NCI-H2227 treated with DMSO at 0.1 percent for 48 hours (cell line): ENCODE results near the gene KANK4.
"Not testable (repeated sequence)": the region's sequence is repeated elsewhere in the genome, so short reads cannot be mapped to it uniquely, and the experiment has no call there.

Source experiments
- DNase-seq: peaks from one replicate; lab custom pipeline; 2025; lab: John Stamatoyannopoulos, UW

KANK4 gene

GRCh38 chr1:62271134-62271533 is 48.1 kb downstream of the KANK4 start:
- DNase-seq, result peak; percentile 63

GRCh38 chr1:62269851-62270495 is 49.3 kb downstream of the KANK4 start:
- no peak for DNase-seq

GRCh38 chr1:62269439-62269838 is 49.8 kb downstream of the KANK4 start:
- DNase-seq, result no peak

GRCh38 chr1:62268315-62268714 is 50.9 kb downstream of the KANK4 start:
- DNase-seq, result no peak

- DNase-seq, result no peak
Observed at GRCh38 chr1:62265956-62266935, 53.0 kb downstream of the KANK4 start.

GRCh38 chr1:62263814-62264353 is 55.4 kb downstream of the KANK4 start:
- DNase-seq, result no peak

GRCh38 chr1:62263006-62263813 is 56.0 kb downstream of the KANK4 start:
- no peak for DNase-seq

- no peak for DNase-seq
Observed at GRCh38 chr1:62260688-62261087, 58.5 kb downstream of the KANK4 start.

GRCh38 chr1:62259551-62259950 is 59.7 kb downstream of the KANK4 start:
- no peak for DNase-seq

- no peak for DNase-seq
Observed at GRCh38 chr1:62250126-62250726, 69.0 kb downstream of the KANK4 start.

- DNase-seq, result peak; percentile 31
Observed at GRCh38 chr1:62247391-62248168, 71.7 kb downstream of the KANK4 start.

GRCh38 chr1:62245201-62245600 is 74.0 kb downstream of the KANK4 start:
- DNase-seq, result no peak

- not testable (repeated sequence) for DNase-seq
Observed at GRCh38 chr1:62244380-62244779, 74.9 kb downstream of the KANK4 start.

GRCh38 chr1:62241371-62242131 is 77.7 kb downstream of the KANK4 start:
- no peak for DNase-seq

GRCh38 chr1:62240651-62241370 is 78.4 kb downstream of the KANK4 start:
- no peak for DNase-seq

GRCh38 chr1:62239652-62240403 is 79.4 kb downstream of the KANK4 start:
- not testable (repeated sequence) for DNase-seq

- DNase-seq, result no peak
Observed at GRCh38 chr1:62238507-62238906, 80.7 kb downstream of the KANK4 start.

GRCh38 chr1:62237950-62238374 is 81.3 kb downstream of the KANK4 start:
- DNase-seq, result no peak

GRCh38 chr1:62237361-62237760 is 81.9 kb downstream of the KANK4 start:
- no peak for DNase-seq
